NCI-H1417 (cell line): ENCODE data around the gene PAGR1.
"Not testable (repeated sequence)": the region's sequence is repeated elsewhere in the genome, so short reads cannot be mapped to it uniquely, and the experiment has no call there.

Source experiments
- DNase-seq, 3 experiments: peaks; one replicate each; lab custom pipeline; 2025; lab: John Stamatoyannopoulos, UW

Gene PAGR1

GRCh38 chr16:29862884-29863668 lies 47.1 kb downstream of the PAGR1 start, which contains the start of gene CDIPT:
CDIPT (minus strand) TSS chr16:29863226; CDS start chr16:29862857, 369 bp downstream.
- DNase-seq = peak; percentile 92 to 99 (median 97)

GRCh38 chr16:29863669-29863984 lies 47.7 kb downstream of the PAGR1 start:
- DNase-seq = no peak

GRCh38 chr16:29864205-29864604 lies 48.3 kb downstream of the PAGR1 start:
- no peak for DNase-seq

- no peak for DNase-seq
Measured at GRCh38 chr16:29868396-29869009, 52.6 kb downstream of the PAGR1 start.

GRCh38 chr16:29869067-29869466 lies 53.1 kb downstream of the PAGR1 start:
- not testable (repeated sequence) for DNase-seq
